H1 (cell line): ENCODE measurements around the gene TCERG1L. TPM values are rescaled to one million over a fixed set of nuclear protein-coding genes. Genes with fewer than 3 reads are reported as not detected.

Source experiments
- CTCF ChIA-PET: fragments of 300-600 bp; sonication (Branson Sonifier 250); formaldehyde crosslinking; loops from one replicate; lab custom pipeline; 2021; ENCODE audit not compliant: partially characterized antibody; lab: Charles Lee
- POLR2A ChIA-PET: fragments of 300-600 bp; sonication (Branson Sonifier 250); formaldehyde crosslinking; loops from one replicate; lab custom pipeline; 2021; ENCODE audit warnings: inconsistent platforms; ENCODE audit not compliant: partially characterized antibody; lab: Charles Lee
- DNase-seq, 2 experiments: peaks; one replicate each; pipeline versions ENCODE4 v3.0.0 to v3.0.0-alpha.2; 2010 to 2022; ENCODE audit warnings: low spot score in 2 of 2, low read depth in 1 of 2, mixed read lengths in 1 of 2
- FAIRE-seq: peaks from 2 replicates; lab custom pipeline; 2011; peaks lifted over from hg19 to GRCh38; lab: Jason Lieb, UNC
- H2AFZ ChIP-seq: 2 replicates; pipeline ENCODE4 v1.8.1; 2012; ENCODE audit warnings: low read length, inconsistent platforms
- H2AK5ac ChIP-seq: 2 replicates; pipeline ENCODE4 v1.6.1; 2013; ENCODE audit warnings: low read depth, low read length
- H2BK120ac ChIP-seq: replicated peaks from 2 replicates; pipeline ENCODE3; 2013; ENCODE audit warnings: low read depth, low read length, inconsistent platforms
- H2BK12ac ChIP-seq: 2 replicates; pipeline ENCODE4 v1.6.1; 2013; ENCODE audit warnings: low read depth, low read length
- H2BK15ac ChIP-seq: 2 replicates; pipeline ENCODE4 v1.6.1; 2013; ENCODE audit warnings: low read length
- H2BK20ac ChIP-seq: 2 replicates; pipeline ENCODE4 v1.6.1; 2013; ENCODE audit warnings: low read length
- H2BK5ac ChIP-seq: 2 replicates; pipeline ENCODE4 v1.6.1; 2013; ENCODE audit warnings: low read depth, low read length
- H3K14ac ChIP-seq: 2 replicates; pipeline ENCODE4 v1.6.1; 2013; ENCODE audit warnings: inconsistent platforms; ENCODE audit not compliant: insufficient read length
- H3K18ac ChIP-seq: 2 replicates; pipeline ENCODE4 v1.6.1; 2013; ENCODE audit warnings: low read length; ENCODE audit errors: extremely low read depth
- H3K23ac ChIP-seq: 2 replicates; pipeline ENCODE4 v1.6.1; 2013; ENCODE audit warnings: inconsistent platforms; ENCODE audit not compliant: insufficient read length
- H3K23me2 ChIP-seq: 2 replicates; pipeline ENCODE4 v1.6.1; 2013; ENCODE audit warnings: low read depth, low read length
- H3K27ac ChIP-seq: 2 replicates; pipeline ENCODE4 v1.6.1; 2011; ENCODE audit warnings: low read depth, low read length, inconsistent platforms
- H3K27me3 ChIP-seq, 4 experiments: replicated peaks in 1 of 4; 1 replicate in 1 of 4; 2 replicates in 3 of 4; pipeline versions ENCODE4 v1.6.1 to v1.8.1; 2011 to 2013; ENCODE audit warnings: low read length in 3 of 4, mild to moderate bottlenecking in 3 of 4, inconsistent platforms in 2 of 4, mixed read lengths in 2 of 4, moderate library complexity in 1 of 4; ENCODE audit not compliant: control insufficient read depth in 3 of 4, insufficient read depth in 3 of 4; ENCODE audit errors: extremely low read depth in 1 of 4
- H3K36me3 ChIP-seq, 4 experiments: 2 replicates each; pipeline versions ENCODE4 v1.6.1 to v1.8.1; 2011 to 2013; ENCODE audit warnings: mild to moderate bottlenecking in 4 of 4, low read length in 3 of 4, moderate library complexity in 2 of 4, control low read depth in 1 of 4, inconsistent platforms in 1 of 4; ENCODE audit not compliant: insufficient read depth in 4 of 4, control insufficient read depth in 2 of 4
- H3K4ac ChIP-seq: replicated peaks from 2 replicates; pipeline ENCODE3; 2013; ENCODE audit warnings: low read length, low read depth, mixed read lengths, inconsistent platforms; ENCODE audit not compliant: insufficient read length
- H3K4me1 ChIP-seq, 4 experiments: replicated peaks in 1 of 4; 1 replicate in 1 of 4; 2 replicates in 3 of 4; pipeline versions ENCODE4 v1.6.1 to v1.8.1; 2011 to 2013; ENCODE audit warnings: low read length in 3 of 4, inconsistent platforms in 2 of 4, mixed read lengths in 1 of 4; ENCODE audit not compliant: insufficient read depth in 4 of 4, control insufficient read depth in 3 of 4
- H3K4me2 ChIP-seq, 2 experiments: 2 replicates each; pipeline versions ENCODE4 v1.6.1 to v1.8.1; 2011 to 2013; ENCODE audit warnings: low read depth in 2 of 2, low read length in 2 of 2, control low read depth in 1 of 2, inconsistent platforms in 1 of 2, mild to moderate bottlenecking in 1 of 2; ENCODE audit not compliant: insufficient read depth in 1 of 2
- H3K4me3 ChIP-seq, 4 experiments: fragments of 200-600, 300-600 bp in 1 of 4; sonication (generic), shearing (Covaris generic), sonication (Bioruptor Twin) in 1 of 4; 2 replicates each; pipeline versions ENCODE4 v1.5.1 to v1.8.1; 2011 to 2016; ENCODE audit warnings: low read length in 4 of 4, low read depth in 3 of 4, control low read depth in 2 of 4, inconsistent platforms in 2 of 4, mild to moderate bottlenecking in 2 of 4, mixed read lengths in 1 of 4, moderate library complexity in 1 of 4; ENCODE audit not compliant: insufficient read depth in 2 of 4; ENCODE audit errors: extremely low read depth in 1 of 4
- H3K56ac ChIP-seq: replicated peaks from 2 replicates; pipeline ENCODE3; 2013; ENCODE audit warnings: low read depth, mild to moderate bottlenecking, mixed read lengths, low read length, inconsistent platforms; ENCODE audit not compliant: insufficient read length
- H3K79me1 ChIP-seq: 2 replicates; pipeline ENCODE4 v1.6.1; 2013; ENCODE audit warnings: low read depth, low read length, control low read depth
- H3K79me2 ChIP-seq, 2 experiments: 2 replicates each; pipeline versions ENCODE4 v1.6.1 to v1.8.1; 2012 to 2013; ENCODE audit warnings: low read length in 2 of 2, mild to moderate bottlenecking in 2 of 2, inconsistent platforms in 1 of 2; ENCODE audit not compliant: insufficient read depth in 2 of 2, control insufficient read depth in 1 of 2
- H3K9ac ChIP-seq, 4 experiments: replicated peaks in 1 of 4; 1 replicate in 1 of 4; 2 replicates in 3 of 4; pipeline versions ENCODE4 v1.6.1 to v1.8.1; 2011 to 2013; ENCODE audit warnings: low read depth in 3 of 4, low read length in 3 of 4, control low read depth in 2 of 4, mild to moderate bottlenecking in 2 of 4, moderate library complexity in 2 of 4, inconsistent platforms in 1 of 4; ENCODE audit errors: extremely low read depth in 1 of 4
- H3K9me3 ChIP-seq, 2 experiments: 2 replicates each; pipeline versions ENCODE4 v1.6.1 to v1.8.1; 2012 to 2013; ENCODE audit warnings: mild to moderate bottlenecking in 2 of 2, moderate library complexity in 2 of 2, control low read depth in 1 of 2, inconsistent platforms in 1 of 2, low read depth in 1 of 2, low read length in 1 of 2, mixed read lengths in 1 of 2; ENCODE audit not compliant: insufficient read depth in 2 of 2
- H4K20me1 ChIP-seq, 2 experiments: replicated peaks in 1 of 2; 2 replicates each; pipeline versions ENCODE3 to v1.8.1; 2011 to 2013; ENCODE audit warnings: inconsistent platforms in 2 of 2, low read length in 2 of 2, mild to moderate bottlenecking in 1 of 2; ENCODE audit not compliant: insufficient read depth in 2 of 2, control insufficient read depth in 1 of 2
- H4K5ac ChIP-seq: 2 replicates; pipeline ENCODE4 v1.6.1; 2013; ENCODE audit warnings: low read length, low read depth, mixed read lengths, inconsistent platforms; ENCODE audit not compliant: insufficient read length
- H4K8ac ChIP-seq: 2 replicates; pipeline ENCODE4 v1.8.0; 2013; ENCODE audit warnings: mild to moderate bottlenecking, moderate library complexity, low read length, inconsistent platforms; ENCODE audit not compliant: insufficient read depth; ENCODE audit errors: extremely low read depth
- H4K91ac ChIP-seq: replicated peaks from 2 replicates; pipeline ENCODE3; 2013; ENCODE audit warnings: low read length, mixed read lengths, inconsistent platforms; ENCODE audit not compliant: insufficient read length
- KDM4A ChIP-seq: IDR thresholded peaks from one replicate; pipeline ENCODE4 v1.7.1; 2012; ENCODE audit warnings: low read depth, mild to moderate bottlenecking, moderate library complexity, low read length, inconsistent platforms; ENCODE audit not compliant: severe bottlenecking
- POLR2AphosphoS5 ChIP-seq: IDR thresholded peaks from 2 replicates; pipeline ENCODE4 v1.6.1; 2011; ENCODE audit warnings: low read depth, low read length
- WGBS, 2 experiments: shearing (Covaris generic) in 1 of 2; methylation state at CpG; one replicate each; pipeline versions ENCODE4 v1.1.6 to v1.1.7; 2013 to 2015; ENCODE audit warnings: low lambda C conversion rate in 2 of 2, mixed read lengths in 2 of 2, inconsistent platforms in 1 of 2, low coverage in 1 of 2, missing lambda C conversion rate in 1 of 2; ENCODE audit not compliant: insufficient replicate concordance in 2 of 2, insufficient coverage in 1 of 2, insufficient read length in 1 of 2; ENCODE audit errors: extremely low coverage in 1 of 2, missing lambda C conversion rate in 1 of 2; 5-methylcytosine and 5-hydroxymethylcytosine counted together
- polyA plus RNA-seq, 7 experiments: library from polyadenylated mRNA; depleted of rRNA in 3 of 7; stranded (reverse) in 5 of 7; unstranded in 2 of 7; fragments of >200 nt in 5 of 7; fragments of 200-250 nt in 2 of 7; gene quantifications; 1 replicate in 5 of 7; 2 replicates in 1 of 7; 4 replicates in 1 of 7; pipeline versions ENCODE4 v1.2.1 to v1.2.3, GENCODE V29; 2011 to 2013; ENCODE audit warnings: missing spikeins in 2 of 7, mixed read lengths in 2 of 7
- total RNA-seq: library from RNA; stranded (reverse); fragmentation: NEBNext Ultra II Directional; extraction: Animal tissue kit (Norgen Biotek cat#: 25700); gene quantifications from 2 replicates; pipeline ENCODE4 v1.2.1, GENCODE V29; 2021

TCERG1L gene
- total and polyA plus RNA-seq, 2 of the 8 experiments (the other 6 are each of a cell fraction or from before 2014, with no cell fraction given): 3.9 to 6.9 TPM

GRCh38 chr10:131162211-131162610 lies 149.3 kb downstream of the TCERG1L start:
- Histone ChIP-seq H3K18ac (no peak overlapping the region), H3K9ac (no peak overlapping the region), H3K27me3 (no peaks in the 10 kb centered on the region), H2BK15ac (no peak overlapping the region; the same call in 1 of the 2 replicates), H2BK12ac (no peak overlapping the region), H3K4ac (no peak overlapping the region), H3K4me2 (no peak overlapping the region), H3K56ac (no peak overlapping the region), H4K8ac (no peak overlapping the region), H4K5ac (no peak overlapping the region), H2BK5ac (no peak overlapping the region), H3K27ac (no peak overlapping the region), H3K4me3 (no peak overlapping the region), H3K4me1 (no peaks in the 10 kb centered on the region), H3K36me3 (no peaks in the 10 kb centered on the region), H3K23me2 (no peaks in the 10 kb centered on the region), H3K79me2 (no peaks in the 10 kb centered on the region), H2AK5ac (no peak overlapping the region), H4K91ac (no peak overlapping the region), H3K9me3 (no peaks in the 10 kb centered on the region), H2AFZ (no peak overlapping the region), H2BK20ac (no peak overlapping the region), H3K14ac (no peak overlapping the region), H3K79me1 (no peaks in the 10 kb centered on the region), H2BK120ac (no peak overlapping the region), H4K20me1 (no peaks in the 10 kb centered on the region), H3K23ac (no peak overlapping the region)
- ChIA-PET CTCF (interaction anchor here (0.8 to 2.2 kb wide), 3 partner anchors 13 to 74 kb away, joined by 3 to 8 read pairs (median 3); no protein-coding TSS in a partner anchor), POLR2A (no interaction called here)
- WGBS, 2 experiments: 85% methylated on average over 6 of the region's 6 CpGs; no CpG with 5 or more reads in 1 of the 2 experiments
- TF ChIP-seq KDM4A (no peak), POLR2AphosphoS5 (no peak)
- DNase-seq (no peak), FAIRE-seq (no peak)
